Smooth muscle cell (in vitro differentiated cells): Measurements from ENCODE around the gene LELP1. TPM values are rescaled to one million over a fixed set of nuclear protein-coding genes. Genes with fewer than 3 reads are reported as not detected.

ENCODE experiments used
- DNase-seq: peaks from one replicate; lab custom pipeline; 2025; ENCODE audit not compliant: unreplicated experiment; lab: John Stamatoyannopoulos, UW
- H2AFZ ChIP-seq: fragments of 200-600 bp; sonication (generic); 2 replicates; pipeline ENCODE4 v1.6.0; 2016; ENCODE audit warnings: antibody characterized with exemption, low read depth, mild to moderate bottlenecking
- H3F3A ChIP-seq: fragments of 200-600 bp; sonication (generic); 2 replicates; pipeline ENCODE4 v1.6.0; 2017; ENCODE audit warnings: antibody characterized with exemption, low read depth
- H3K27ac ChIP-seq: fragments of 200-600 bp; sonication (generic); 2 replicates; pipeline ENCODE4 v1.5.1; 2016; ENCODE audit warnings: low read depth, mild to moderate bottlenecking
- H3K27me3 ChIP-seq: fragments of 200-600 bp; sonication (generic); 2 replicates; pipeline ENCODE4 v1.6.1; 2016; ENCODE audit warnings: low read depth, mild to moderate bottlenecking
- H3K36me3 ChIP-seq: fragments of 200-600 bp; sonication (generic); 2 replicates; pipeline ENCODE4 v1.5.1; 2016; ENCODE audit warnings: low read depth
- H3K4me1 ChIP-seq: fragments of 200-600 bp; sonication (generic); 2 replicates; pipeline ENCODE4 v1.5.1; 2016; ENCODE audit warnings: low read depth
- H3K4me2 ChIP-seq: fragments of 200-600 bp; sonication (generic); 2 replicates; pipeline ENCODE4 v1.6.0; 2016; ENCODE audit warnings: mild to moderate bottlenecking
- H3K4me3 ChIP-seq: fragments of 200-600 bp; sonication (generic); 2 replicates; pipeline ENCODE4 v1.5.1; 2016; ENCODE audit warnings: mild to moderate bottlenecking
- H3K79me2 ChIP-seq: fragments of 200-600 bp; sonication (generic); 2 replicates; pipeline ENCODE4 v1.6.0; 2016; ENCODE audit warnings: low read depth, mild to moderate bottlenecking
- H3K9ac ChIP-seq: fragments of 200-600 bp; sonication (generic); 2 replicates; pipeline ENCODE4 v1.6.0; 2016; ENCODE audit warnings: low read depth
- H3K9me3 ChIP-seq: fragments of 200-600 bp; sonication (generic); replicated peaks from 2 replicates; pipeline ENCODE4 v1.5.1; 2016; ENCODE audit warnings: low read depth
- H4K20me1 ChIP-seq: fragments of 200-600 bp; sonication (generic); 2 replicates; pipeline ENCODE4 v1.6.0; 2016; ENCODE audit warnings: low read depth
- CTCF ChIP-seq: fragments of 200-600 bp; sonication (generic); IDR thresholded peaks from 2 replicates; pipeline ENCODE4 v1.5.1; 2017; ENCODE audit warnings: borderline replicate concordance, mild to moderate bottlenecking, antibody characterized with exemption; ENCODE audit not compliant: insufficient read depth, poor library complexity, severe bottlenecking
- WGBS: methylation state at CpG from one replicate; pipeline ENCODE4 v1.1.7; 2016; ENCODE audit warnings: low lambda C conversion rate; 5-methylcytosine and 5-hydroxymethylcytosine counted together
- polyA plus RNA-seq: library from polyadenylated mRNA; unstranded; fragments of >200 nt; fragmentation: Nextera tagmentation; extraction: Ambion mirVana; gene quantifications from 2 replicates; pipeline ENCODE4 v1.2.1, GENCODE V29; 2016
- total RNA-seq: library from RNA; depleted of rRNA; stranded (reverse); fragments of >200 nt; gene quantifications from 2 replicates; pipeline ENCODE4 v1.2.3, GENCODE V29; 2014

Gene LELP1
- total and polyA plus RNA-seq, 2 experiments from 2014 or later, result not detected

- Histone ChIP-seq H4K20me1 (no peaks in the 10 kb centered on the region), H3K9ac (no peak within 1 kb of the TSS), H3K4me2 (no peak within 1 kb of the TSS), H3K27me3 (no peaks in the 10 kb centered on the region), H3K27ac (no peak within 1 kb of the TSS), H2AFZ (no peak within 1 kb of the TSS), H3F3A (no peaks in the 10 kb centered on the region), H3K9me3 (no peaks in the 10 kb centered on the region), H3K79me2 (no peaks in the 10 kb centered on the region), H3K4me1 (no peaks in the 10 kb centered on the region), H3K4me3 (no peak within 1 kb of the TSS), H3K36me3 (no peaks in the 10 kb centered on the region)
- no peak for TF ChIP-seq CTCF
- DNase-seq, result no peak
- WGBS, result 73% methylated on average over 3 of the region's 3 CpGs
These were observed 14.0 kb downstream of the LELP1 start, which contains the start of gene PRR9 for GRCh38 chr1:153217212-153217611. Gene PRR9, plus strand, starts transcription at chr1:153217584. Its CDS starts 561 bp downstream, at chr1:153218145.

- H3K4me3 ChIP-seq, result no peak overlapping the region
- H2AFZ ChIP-seq, result no peak overlapping the region
- no peak overlapping the region for H3K4me2 ChIP-seq
- no peaks in the 10 kb centered on the region for H4K20me1 ChIP-seq
- H3K27me3 ChIP-seq, result no peaks in the 10 kb centered on the region
- no peak overlapping the region for H3K9ac ChIP-seq
- H3K36me3 ChIP-seq, result no peaks in the 10 kb centered on the region
- no peaks in the 10 kb centered on the region for H3F3A ChIP-seq
- no peak for TF ChIP-seq CTCF
- H3K79me2 ChIP-seq, result no peaks in the 10 kb centered on the region
- no peaks in the 10 kb centered on the region for H3K9me3 ChIP-seq
- WGBS, result 17% methylated on average over 2 of the region's 2 CpGs
- no peak overlapping the region for H3K27ac ChIP-seq
- no peak for DNase-seq
- no peaks in the 10 kb centered on the region for H3K4me1 ChIP-seq
These were observed 14.7 kb downstream of the LELP1 start for GRCh38 chr1:153217744-153218416.

GRCh38 chr1:153220606-153221303, 17.5 kb downstream of the LELP1 start:
- no peak for TF ChIP-seq CTCF
- Histone ChIP-seq H3K9me3 (no peaks in the 10 kb centered on the region), H4K20me1 (no peaks in the 10 kb centered on the region), H3K36me3 (no peaks in the 10 kb centered on the region), H3K4me3 (no peak overlapping the region), H3K27me3 (no peaks in the 10 kb centered on the region), H2AFZ (no peak overlapping the region), H3K79me2 (no peaks in the 10 kb centered on the region), H3F3A (no peaks in the 10 kb centered on the region), H3K4me2 (no peak overlapping the region), H3K9ac (no peak overlapping the region), H3K27ac (no peak overlapping the region), H3K4me1 (no peaks in the 10 kb centered on the region)
- DNase-seq, result no peak
- WGBS, result 50% methylated on average over 6 of the region's 6 CpGs
